ENCODE measurements around the gene VAPA. TPM values are rescaled to one million over a fixed set of nuclear protein-coding genes. Genes with fewer than 3 reads are reported as not detected.

Gene VAPA
- total and polyA plus RNA-seq, 2 donors (not counting 1 experiment from before 2014, with no cell fraction given): 235 to 420 TPM

- no peak overlapping the region for H3K4me3 ChIP-seq (replicated peaks in 1 of 4; ENCODE audit: control extremely low read depth in 1 of 4, insufficient read depth in 1 of 4, low read depth in 3 of 4, low read length in 4 of 4)
- H3K4me2 ChIP-seq (ENCODE audit: extremely low read depth, insufficient read depth, low read length): no peak overlapping the region
- H3K27ac ChIP-seq (ENCODE audit: insufficient read depth, low read length): no peak overlapping the region
- H3K9ac ChIP-seq (ENCODE audit: insufficient read depth, low read length): no peak overlapping the region
- peaks cover 7% of the 10 kb centered on the region for H3K4me1 ChIP-seq (ENCODE audit: control insufficient read depth, extremely low read depth, insufficient read depth, low read length)
- no peak for TF ChIP-seq CTCF (conservative IDR thresholded peaks at IDR 0.05 in 1 of 2, IDR thresholded peaks at IDR 0.05 in 1 of 2; ENCODE audit: low read depth in 1 of 2, low read length in 2 of 2)
- no peak for TF ChIP-seq EZH2 (IDR thresholded peaks at IDR 0.05; ENCODE audit: low read length, missing control alignments)
- peaks cover 13% of the 10 kb centered on the region for H4K20me1 ChIP-seq (ENCODE audit: control insufficient read depth, extremely low read depth, insufficient read depth, low read length)
- H3K36me3 ChIP-seq (ENCODE audit: control insufficient read depth, insufficient read depth, low read length): no peaks in the 10 kb centered on the region
- no peak overlapping the region for H2AFZ ChIP-seq (ENCODE audit: low read length)
- no peak for DNase-seq (ENCODE audit: low read depth in 2 of 2)
- no peaks in the 10 kb centered on the region for H3K9me3 ChIP-seq (ENCODE audit: control insufficient read depth, insufficient read depth, low read depth, low read length)
- H3K27me3 ChIP-seq (ENCODE audit: control insufficient read depth, insufficient read depth, low read length): no peaks in the 10 kb centered on the region
- H3K79me2 ChIP-seq (ENCODE audit: control insufficient read depth, insufficient read depth, low read length): peaks cover 98% of the 10 kb centered on the region
Observed at GRCh38 chr18:9928646-9929259, 14.9 kb downstream of the VAPA start.

- Histone ChIP-seq H3K9me3 (ENCODE audit: control insufficient read depth, insufficient read depth, low read depth, low read length) (no peaks in the 10 kb centered on the region), H3K4me3 (replicated peaks in 1 of 4; ENCODE audit: control extremely low read depth in 1 of 4, insufficient read depth in 1 of 4, low read depth in 3 of 4, low read length in 4 of 4) (no peak overlapping the region), H3K9ac (ENCODE audit: insufficient read depth, low read length) (no peak overlapping the region), H3K79me2 (ENCODE audit: control insufficient read depth, insufficient read depth, low read length) (peaks cover 93% of the 10 kb centered on the region), H3K4me1 (ENCODE audit: control insufficient read depth, extremely low read depth, insufficient read depth, low read length) (peaks cover 4% of the 10 kb centered on the region), H4K20me1 (ENCODE audit: control insufficient read depth, extremely low read depth, insufficient read depth, low read length) (peaks cover 11% of the 10 kb centered on the region), H3K27me3 (ENCODE audit: control insufficient read depth, insufficient read depth, low read length) (no peaks in the 10 kb centered on the region), H3K36me3 (ENCODE audit: control insufficient read depth, insufficient read depth, low read length) (no peaks in the 10 kb centered on the region), H3K27ac (ENCODE audit: insufficient read depth, low read length) (no peak overlapping the region), H2AFZ (ENCODE audit: low read length) (no peak overlapping the region), H3K4me2 (ENCODE audit: extremely low read depth, insufficient read depth, low read length) (no peak overlapping the region)
- no peak for DNase-seq (ENCODE audit: low read depth in 2 of 2)
- TF ChIP-seq EZH2 (IDR thresholded peaks at IDR 0.05; ENCODE audit: low read length, missing control alignments) (no peak), CTCF (conservative IDR thresholded peaks at IDR 0.05 in 1 of 2, IDR thresholded peaks at IDR 0.05 in 1 of 2; ENCODE audit: low read depth in 1 of 2, low read length in 2 of 2) (no peak)
Observed at GRCh38 chr18:9930299-9930884, 16.6 kb downstream of the VAPA start.

GRCh38 chr18:9931146-9931545 is 17.3 kb downstream of the VAPA start:
- Histone ChIP-seq H3K27me3 (ENCODE audit: control insufficient read depth, insufficient read depth, low read length) (no peaks in the 10 kb centered on the region), H3K36me3 (ENCODE audit: control insufficient read depth, insufficient read depth, low read length) (no peaks in the 10 kb centered on the region), H3K9ac (ENCODE audit: insufficient read depth, low read length) (no peak overlapping the region), H4K20me1 (ENCODE audit: control insufficient read depth, extremely low read depth, insufficient read depth, low read length) (peaks cover 11% of the 10 kb centered on the region), H3K4me3 (replicated peaks in 1 of 4; ENCODE audit: control extremely low read depth in 1 of 4, insufficient read depth in 1 of 4, low read depth in 3 of 4, low read length in 4 of 4) (no peak overlapping the region), H3K79me2 (ENCODE audit: control insufficient read depth, insufficient read depth, low read length) (peaks cover 86% of the 10 kb centered on the region), H2AFZ (ENCODE audit: low read length) (no peak overlapping the region), H3K4me1 (ENCODE audit: control insufficient read depth, extremely low read depth, insufficient read depth, low read length) (peaks cover 4% of the 10 kb centered on the region), H3K9me3 (ENCODE audit: control insufficient read depth, insufficient read depth, low read depth, low read length) (no peaks in the 10 kb centered on the region), H3K4me2 (ENCODE audit: extremely low read depth, insufficient read depth, low read length) (no peak overlapping the region), H3K27ac (ENCODE audit: insufficient read depth, low read length) (no peak overlapping the region)
- no peak for TF ChIP-seq EZH2 (IDR thresholded peaks at IDR 0.05; ENCODE audit: low read length, missing control alignments)
- TF ChIP-seq CTCF (conservative IDR thresholded peaks at IDR 0.05 in 1 of 2, IDR thresholded peaks at IDR 0.05 in 1 of 2; ENCODE audit: low read depth in 1 of 2, low read length in 2 of 2): no peak
- DNase-seq (ENCODE audit: low read depth in 2 of 2): no peak
